IMR-90 (cell line): ENCODE results near the gene DNMT3A. TPM values are rescaled to one million over a fixed set of nuclear protein-coding genes. Genes with fewer than 3 reads are reported as not detected.

Experiments
- ATAC-seq: fragments of 200-7000 bp; cut with Tn5 transposase; 2 replicates; pipeline ENCODE4 v1.9.1; 2020; ENCODE audit warnings: low read depth, mild to moderate bottlenecking, moderate library complexity
- BruUV-seq: library from RNA; stranded (reverse); fragments of 400-500 nt; replicated peaks from 2 replicates; lab custom pipeline; 2021; lab: Mats Ljungman, UMichigan
- CTCF ChIA-PET: fragments of 300-600 bp; formaldehyde crosslinking; extraction: SDS; loops from one replicate; lab custom pipeline; 2021; ENCODE audit warnings: antibody characterized with exemption; lab: Yijun Ruan, JAX
- POLR2A ChIA-PET: fragments of 300-600 bp; sonication (Branson Sonifier 250); formaldehyde crosslinking; loops from one replicate; lab custom pipeline; 2022; ENCODE audit warnings: antibody characterized with exemption; ENCODE audit not compliant: unreplicated experiment; lab: Charles Lee
- DNase-seq: peaks from one replicate; pipeline ENCODE4 v3.0.0; 2013
- H2AFZ ChIP-seq: replicated peaks from 2 replicates; pipeline ENCODE3; 2013; ENCODE audit warnings: low read length, mild to moderate bottlenecking; ENCODE audit not compliant: poor library complexity
- H2AK5ac ChIP-seq: 2 replicates; pipeline ENCODE4 v1.6.1; 2013; ENCODE audit warnings: low read depth, low read length, inconsistent platforms
- H2AK9ac ChIP-seq: replicated peaks from 2 replicates; pipeline ENCODE3; 2013; ENCODE audit warnings: mild to moderate bottlenecking, low read depth, low read length, moderate library complexity; ENCODE audit not compliant: poor library complexity
- H2BK120ac ChIP-seq: 2 replicates; pipeline ENCODE4 v1.6.1; 2013; ENCODE audit warnings: low read depth, low read length, inconsistent platforms
- H2BK15ac ChIP-seq: 3 replicates; pipeline ENCODE4 v1.6.1; 2013; ENCODE audit warnings: low read depth, low read length, inconsistent platforms
- H2BK20ac ChIP-seq: 2 replicates; pipeline ENCODE4 v1.6.1; 2013; ENCODE audit warnings: low read depth, mild to moderate bottlenecking, inconsistent platforms, low read length, moderate library complexity
- H2BK5ac ChIP-seq: 2 replicates; pipeline ENCODE4 v1.6.1; 2013; ENCODE audit warnings: mild to moderate bottlenecking, low read depth, low read length, inconsistent platforms; ENCODE audit not compliant: poor library complexity, severe bottlenecking
- H3K14ac ChIP-seq: replicated peaks from 2 replicates; pipeline ENCODE4 v1.6.1; 2013; ENCODE audit warnings: low read depth, low read length, inconsistent platforms
- H3K18ac ChIP-seq: 2 replicates; pipeline ENCODE4 v1.6.1; 2013; ENCODE audit warnings: low read depth, low read length, control low read depth
- H3K23ac ChIP-seq: 2 replicates; pipeline ENCODE4 v1.6.1; 2013; ENCODE audit warnings: low read depth, low read length, inconsistent platforms
- H3K27ac ChIP-seq: 2 replicates; pipeline ENCODE4 v1.5.1; 2013; ENCODE audit warnings: mild to moderate bottlenecking, control low read depth, low read length; ENCODE audit not compliant: insufficient read depth
- H3K27me3 ChIP-seq: 2 replicates; pipeline ENCODE4 v1.6.1; 2013; ENCODE audit warnings: low read length; ENCODE audit not compliant: control insufficient read depth, insufficient read depth
- H3K36me3 ChIP-seq: 2 replicates; pipeline ENCODE4 v1.6.1; 2013; ENCODE audit warnings: low read length, mixed read lengths; ENCODE audit not compliant: control insufficient read depth, insufficient read depth
- H3K4ac ChIP-seq: 2 replicates; pipeline ENCODE4 v1.6.1; 2013; ENCODE audit warnings: low read depth, low read length, inconsistent platforms
- H3K4me1 ChIP-seq: 2 replicates; pipeline ENCODE4 v1.6.1; 2013; ENCODE audit warnings: low read length, mixed read lengths; ENCODE audit not compliant: control insufficient read depth, insufficient read depth
- H3K4me2 ChIP-seq: 2 replicates; pipeline ENCODE4 v1.6.1; 2013; ENCODE audit warnings: low read depth, mild to moderate bottlenecking, control low read depth, low read length, moderate library complexity
- H3K4me3 ChIP-seq: 2 replicates; pipeline ENCODE4 v1.5.1; 2013; ENCODE audit warnings: low read depth, mild to moderate bottlenecking, control low read depth, low read length, moderate library complexity; ENCODE audit not compliant: insufficient read depth
- H3K56ac ChIP-seq: 2 replicates; pipeline ENCODE4 v1.6.1; 2013; ENCODE audit warnings: low read length, inconsistent platforms; ENCODE audit not compliant: insufficient read depth; ENCODE audit errors: extremely low read depth
- H3K79me1 ChIP-seq, 2 experiments: 2 replicates each; pipeline ENCODE4 v1.6.1; 2013; ENCODE audit warnings: low read length in 2 of 2, inconsistent platforms in 1 of 2, low read depth in 1 of 2
- H3K9ac ChIP-seq: 2 replicates; pipeline ENCODE4 v1.6.1; 2013; ENCODE audit warnings: low read depth, low read length, control low read depth
- H3K9me1 ChIP-seq: 2 replicates; pipeline ENCODE4 v1.6.1; 2013; ENCODE audit warnings: low read length, inconsistent platforms; ENCODE audit not compliant: insufficient read depth
- H3K9me3 ChIP-seq: 2 replicates; pipeline ENCODE4 v1.6.1; 2013; ENCODE audit warnings: low read length; ENCODE audit not compliant: control insufficient read depth, insufficient read depth
- H4K20me1 ChIP-seq: 2 replicates; pipeline ENCODE4 v1.6.1; 2013; ENCODE audit warnings: low read length, inconsistent platforms; ENCODE audit not compliant: insufficient read depth
- H4K5ac ChIP-seq: 2 replicates; pipeline ENCODE4 v1.6.1; 2013; ENCODE audit warnings: mild to moderate bottlenecking, low read depth, low read length, control low read depth
- H4K8ac ChIP-seq, 2 experiments: 2 replicates each; pipeline ENCODE4 v1.6.1; 2013; ENCODE audit warnings: low read depth in 2 of 2, low read length in 2 of 2, control low read depth in 1 of 2, inconsistent platforms in 1 of 2
- H4K91ac ChIP-seq: 2 replicates; pipeline ENCODE4 v1.6.1; 2013; ENCODE audit warnings: low read depth, low read length, inconsistent platforms; ENCODE audit not compliant: insufficient read depth
- BHLHE40 ChIP-seq: fragments of 150-350 bp; IDR thresholded peaks from 2 replicates; pipeline ENCODE4 v1.6.1; 2016; ENCODE audit warnings: mild to moderate bottlenecking, low read depth, low read length
- CEBPB ChIP-seq: IDR thresholded peaks from 2 replicates; pipeline ENCODE4 v1.6.1; 2012; ENCODE audit warnings: low read depth, low read length, improper control_type of control experiment
- CHD1 ChIP-seq: IDR thresholded peaks from 2 replicates; pipeline ENCODE4 v1.6.1; 2012; ENCODE audit warnings: low read depth, low read length, improper control_type of control experiment
- CTCF ChIP-seq: conservative IDR thresholded peaks from 2 replicates; pipeline ENCODE4 v1.5.1; 2012; ENCODE audit warnings: mild to moderate bottlenecking, low read depth, low read length, improper control_type of control experiment
- ELK1 ChIP-seq: fragments of 150-350 bp; IDR thresholded peaks from 2 replicates; pipeline ENCODE4 v1.6.1; 2016; ENCODE audit warnings: low read depth, mild to moderate bottlenecking, low read length, moderate library complexity, borderline replicate concordance
- FOS ChIP-seq: fragments of 150-350 bp; IDR thresholded peaks from 2 replicates; pipeline ENCODE4 v1.6.1; 2016; ENCODE audit warnings: low read depth, low read length
- MAFK ChIP-seq: IDR thresholded peaks from 2 replicates; pipeline ENCODE4 v1.6.1; 2012; ENCODE audit warnings: low read depth, low read length, improper control_type of control experiment
- MAZ ChIP-seq: IDR thresholded peaks from 2 replicates; pipeline ENCODE4 v1.6.1; 2012; ENCODE audit warnings: low read depth, mild to moderate bottlenecking, low read length, improper control_type of control experiment, moderate library complexity, borderline replicate concordance
- MXI1 ChIP-seq: IDR thresholded peaks from 2 replicates; pipeline ENCODE4 v1.6.1; 2012; ENCODE audit warnings: low read depth, mild to moderate bottlenecking, low read length, moderate library complexity, borderline replicate concordance
- NFE2L2 ChIP-seq: fragments of 150-350 bp; IDR thresholded peaks from 2 replicates; pipeline ENCODE4 v1.6.1; 2016; ENCODE audit warnings: low read depth, mild to moderate bottlenecking, low read length
- POLR2A ChIP-seq: IDR thresholded peaks from 2 replicates; pipeline ENCODE4 v1.6.1; 2012; ENCODE audit warnings: mild to moderate bottlenecking, low read depth, low read length
- RAD21 ChIP-seq: IDR thresholded peaks from 2 replicates; pipeline ENCODE4 v1.6.1; 2012; ENCODE audit warnings: low read length, improper control_type of control experiment
- RCOR1 ChIP-seq: IDR thresholded peaks from 2 replicates; pipeline ENCODE4 v1.6.1; 2012; ENCODE audit warnings: mild to moderate bottlenecking, low read length, improper control_type of control experiment; ENCODE audit not compliant: insufficient replicate concordance
- RFX5 ChIP-seq: IDR thresholded peaks from 2 replicates; pipeline ENCODE4 v1.8.0; 2012; ENCODE audit warnings: low read depth, mild to moderate bottlenecking, low read length, moderate library complexity
- SMC3 ChIP-seq: fragments of 150-350 bp; IDR thresholded peaks from 2 replicates; pipeline ENCODE4 v1.6.1; 2016; ENCODE audit warnings: low read depth, mild to moderate bottlenecking, antibody characterized with exemption, low read length, moderate library complexity
- USF2 ChIP-seq: fragments of 150-350 bp; IDR thresholded peaks from 2 replicates; pipeline ENCODE4 v1.6.1; 2017; ENCODE audit warnings: mild to moderate bottlenecking, antibody characterized with exemption, low read length, low read depth
- WGBS, 2 experiments: methylation state at CpG; one replicate each; pipeline versions ENCODE4 v1.1.5 to v1.1.7; 2013; ENCODE audit warnings: missing lambda C conversion rate in 2 of 2; ENCODE audit not compliant: insufficient read length in 1 of 2; ENCODE audit errors: extremely low coverage in 2 of 2; 5-methylcytosine and 5-hydroxymethylcytosine counted together
- dilution Hi-C: fragments of 300-500 bp; cut with HindIII; formaldehyde crosslinking; loops from one replicate; pipeline ENCODE4 v1.14.3; 2018; ENCODE audit warnings: low sequenced_read_pairs; ENCODE audit not compliant: unreplicated experiment
- in situ Hi-C: fragments of 300-500 bp; cut with MboI; formaldehyde crosslinking; loops from 3 replicates; pipeline ENCODE4 v1.14.3; 2019; ENCODE audit warnings: low sequenced_read_pairs, inconsistent platforms, mixed read lengths
- intact Hi-C: fragments of 100-400 bp; cut with micrococcal nuclease; formaldehyde crosslinking; loops from 2 replicates; pipeline ENCODE4 v1.10.0; 2022
- polyA plus RNA-seq, 3 experiments: library from polyadenylated mRNA; depleted of rRNA; stranded (reverse); fragments of >200 nt; gene quantifications; 2 replicates each; pipeline ENCODE4 v1.2.3, GENCODE V29; 2012; ENCODE audit warnings: low replicate concordance in 1 of 3
- total RNA-seq: library from RNA; depleted of rRNA; stranded (reverse); fragments of >200 nt; gene quantifications from 2 replicates; pipeline ENCODE4 v1.2.3, GENCODE V29; 2012

The DNMT3A gene
- total and polyA plus RNA-seq, 2 of the 4 experiments (the other 2 are of a cell fraction), result 4.4 to 9.7 TPM

GRCh38 chr2:25222477-25223121, 119.1 kb downstream of the DNMT3A start:
- dilution Hi-C loops (no loop called here), in situ Hi-C loops (no loop called here), intact Hi-C loops (no loop called here)
- WGBS, 2 experiments, result 67% methylated on average over 3 of the region's 5 CpGs; no CpG with 5 or more reads in 1 of the 2 experiments
- Histone ChIP-seq H3K14ac (no peak overlapping the region), H4K5ac (no peak overlapping the region), H2AK5ac (no peak overlapping the region), H2AFZ (no peak overlapping the region), H4K8ac (no peak overlapping the region), H3K23ac (no peak overlapping the region), H2BK5ac (no peak overlapping the region), H2BK120ac (no peak overlapping the region), H4K20me1 (no peaks in the 10 kb centered on the region; the same call in none of the 2 replicates), H2BK15ac (no peak overlapping the region), H3K18ac (no peak overlapping the region), H4K91ac (no peak overlapping the region), H2AK9ac (no peak overlapping the region), H3K9ac (no peak overlapping the region), H3K4me2 (no peak overlapping the region), H3K4me3 (no peak overlapping the region), H3K4ac (no peak overlapping the region), H3K9me3 (no peaks in the 10 kb centered on the region), H3K9me1 (no peaks in the 10 kb centered on the region), H3K79me1 (no peaks in the 10 kb centered on the region), H2BK20ac (no peak overlapping the region), H3K36me3 (no peaks in the 10 kb centered on the region), H3K27ac (no peak overlapping the region), H3K27me3 (peaks cover 2% of the 10 kb centered on the region; the same call in 1 of the 2 replicates), H3K4me1 (no peaks in the 10 kb centered on the region), H3K56ac (no peak overlapping the region)
- ChIA-PET CTCF (no interaction called here), POLR2A (no interaction called here)
- no peak for ATAC-seq
- no TSS peak for BruUV-seq
- no peak for DNase-seq
- no peak for TF ChIP-seq MAFK
- TF ChIP-seq ELK1, result no peak
- no peak for TF ChIP-seq BHLHE40
- TF ChIP-seq MAZ, result no peak
- no peak for TF ChIP-seq RAD21
- no peak for TF ChIP-seq CEBPB
- no peak for TF ChIP-seq RCOR1
- no peak for TF ChIP-seq FOS
- TF ChIP-seq MXI1, result no peak
- TF ChIP-seq NFE2L2, result no peak
- no peak for TF ChIP-seq USF2
- no peak for TF ChIP-seq RFX5
- TF ChIP-seq SMC3, result no peak
- no peak for TF ChIP-seq CHD1
- TF ChIP-seq CTCF, result no peak
- no peak for TF ChIP-seq POLR2A
